ENCODE data around the gene CAPZB.

Gene CAPZB

DNA sequence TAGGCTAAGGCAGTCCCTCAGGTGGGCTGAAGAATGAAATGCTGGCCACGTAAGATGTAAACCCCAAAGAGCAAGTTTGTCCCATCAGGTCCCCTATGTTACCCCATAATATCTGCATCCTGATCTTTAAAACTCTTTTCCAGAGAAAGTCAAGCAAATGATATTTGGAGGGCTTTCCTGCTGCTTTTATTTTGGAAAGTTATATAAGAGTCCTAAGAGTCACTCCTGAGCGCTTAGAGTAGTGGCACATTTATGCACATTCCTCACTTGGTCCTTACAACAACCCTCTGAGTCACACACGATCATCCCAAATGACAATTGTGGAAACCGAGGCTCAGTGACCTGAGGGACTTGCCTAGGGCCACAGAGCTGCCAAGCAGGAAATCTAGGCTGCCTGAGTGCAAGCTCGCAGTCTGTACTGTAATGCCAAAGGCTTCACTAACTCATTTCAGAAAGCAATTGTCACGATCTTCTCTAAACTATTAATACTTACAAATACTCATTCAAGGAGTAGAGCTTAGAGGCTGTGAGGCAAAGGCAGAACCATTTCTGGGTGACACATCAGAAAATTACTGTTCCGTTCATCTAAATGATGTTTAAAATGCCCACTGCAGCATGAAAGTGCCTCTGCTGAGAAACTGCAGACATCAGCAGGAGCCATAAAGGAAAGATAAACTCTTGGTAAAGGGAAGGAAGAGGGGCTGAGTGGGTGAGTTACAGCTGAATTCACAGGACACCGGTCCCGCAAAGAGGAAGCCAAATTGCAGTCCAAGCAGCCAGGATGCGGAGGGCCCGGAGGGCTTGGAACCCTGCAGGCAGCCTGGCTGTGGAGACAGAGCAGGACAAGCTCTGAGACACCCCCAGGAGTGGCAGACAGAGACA, 30.8 kb downstream of the CAPZB start:
- no peaks in the 10 kb centered on the region for H3K36me3 ChIP-seq (ENCODE audit: control insufficient read depth, low read depth, low read length)
- H3K4me1 ChIP-seq (ENCODE audit: control insufficient read depth, low read depth, low read length), result peaks cover 52% of the 10 kb centered on the region
- no peak overlapping the region for H3K4me3 ChIP-seq (ENCODE audit: low read length)
- H3K27me3 ChIP-seq (ENCODE audit: control insufficient read depth, insufficient read depth, low read length), result no peaks in the 10 kb centered on the region
- H3K27ac ChIP-seq (ENCODE audit: low read length), result no peak overlapping the region
- H3K9me3 ChIP-seq (ENCODE audit: control insufficient read depth, low read depth, low read length), result no peaks in the 10 kb centered on the region
- no peak overlapping the region for H3K9ac ChIP-seq (ENCODE audit: low read length)

DNA sequence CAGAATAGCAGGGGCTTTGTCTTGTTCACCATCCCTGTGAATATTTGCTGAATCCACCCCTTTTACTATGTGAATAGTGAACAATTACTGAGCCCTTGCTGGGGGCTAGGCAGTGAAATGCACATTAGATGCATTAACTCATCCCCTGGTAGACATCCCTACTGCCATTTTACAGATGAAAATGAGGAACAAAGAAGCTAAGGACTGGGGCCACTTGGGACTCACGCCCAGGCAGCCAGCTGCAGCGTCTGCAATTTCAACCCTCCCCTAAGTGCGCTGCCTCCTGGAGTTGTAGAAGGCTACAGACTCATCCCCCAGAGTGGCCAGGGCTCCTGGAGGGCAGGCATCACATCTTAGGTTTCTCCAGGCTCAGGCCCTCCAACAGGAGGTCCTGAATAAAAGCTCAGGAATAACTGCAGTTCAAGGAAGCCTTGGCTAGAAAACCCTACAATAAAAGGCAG, 31.6 kb downstream of the CAPZB start:
- peaks cover 55% of the 10 kb centered on the region for H3K4me1 ChIP-seq (ENCODE audit: control insufficient read depth, low read depth, low read length)
- H3K27me3 ChIP-seq (ENCODE audit: control insufficient read depth, insufficient read depth, low read length), result no peaks in the 10 kb centered on the region
- no peaks in the 10 kb centered on the region for H3K9me3 ChIP-seq (ENCODE audit: control insufficient read depth, low read depth, low read length)
- H3K27ac ChIP-seq (ENCODE audit: low read length), result no peak overlapping the region
- no peak overlapping the region for H3K4me3 ChIP-seq (ENCODE audit: low read length)
- H3K9ac ChIP-seq (ENCODE audit: low read length), result no peak overlapping the region
- no peaks in the 10 kb centered on the region for H3K36me3 ChIP-seq (ENCODE audit: control insufficient read depth, low read depth, low read length)

DNA sequence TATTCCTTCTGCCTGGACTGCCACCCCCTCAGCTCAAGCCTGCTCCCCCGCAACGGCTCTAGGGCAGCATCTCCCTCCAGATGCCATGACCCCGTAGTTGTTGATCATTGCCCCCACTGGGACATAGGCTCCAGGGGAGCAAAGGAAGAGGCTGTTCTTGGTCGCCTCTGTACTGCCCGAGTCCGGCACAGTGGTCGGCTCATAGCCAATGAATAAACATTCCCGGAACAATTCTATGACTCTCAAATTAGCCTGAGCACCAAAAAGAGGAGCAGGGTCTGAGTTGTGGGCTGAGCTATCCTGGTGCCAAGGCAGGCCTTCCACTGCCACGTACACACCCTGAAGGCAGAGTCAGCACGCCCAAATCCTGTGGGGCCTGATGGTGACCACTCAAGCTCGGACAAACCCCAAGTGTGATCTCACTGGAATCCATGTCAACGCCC, 33.1 kb downstream of the CAPZB start:
- no peaks in the 10 kb centered on the region for H3K9me3 ChIP-seq (ENCODE audit: control insufficient read depth, low read depth, low read length)
- H3K4me3 ChIP-seq (ENCODE audit: low read length), result no peak overlapping the region
- H3K36me3 ChIP-seq (ENCODE audit: control insufficient read depth, low read depth, low read length), result peaks cover 4% of the 10 kb centered on the region
- H3K9ac ChIP-seq (ENCODE audit: low read length), result no peak overlapping the region
- H3K4me1 ChIP-seq (ENCODE audit: control insufficient read depth, low read depth, low read length), result peaks cover 47% of the 10 kb centered on the region
- H3K27ac ChIP-seq (ENCODE audit: low read length), result no peak overlapping the region
- no peaks in the 10 kb centered on the region for H3K27me3 ChIP-seq (ENCODE audit: control insufficient read depth, insufficient read depth, low read length)

DNA sequence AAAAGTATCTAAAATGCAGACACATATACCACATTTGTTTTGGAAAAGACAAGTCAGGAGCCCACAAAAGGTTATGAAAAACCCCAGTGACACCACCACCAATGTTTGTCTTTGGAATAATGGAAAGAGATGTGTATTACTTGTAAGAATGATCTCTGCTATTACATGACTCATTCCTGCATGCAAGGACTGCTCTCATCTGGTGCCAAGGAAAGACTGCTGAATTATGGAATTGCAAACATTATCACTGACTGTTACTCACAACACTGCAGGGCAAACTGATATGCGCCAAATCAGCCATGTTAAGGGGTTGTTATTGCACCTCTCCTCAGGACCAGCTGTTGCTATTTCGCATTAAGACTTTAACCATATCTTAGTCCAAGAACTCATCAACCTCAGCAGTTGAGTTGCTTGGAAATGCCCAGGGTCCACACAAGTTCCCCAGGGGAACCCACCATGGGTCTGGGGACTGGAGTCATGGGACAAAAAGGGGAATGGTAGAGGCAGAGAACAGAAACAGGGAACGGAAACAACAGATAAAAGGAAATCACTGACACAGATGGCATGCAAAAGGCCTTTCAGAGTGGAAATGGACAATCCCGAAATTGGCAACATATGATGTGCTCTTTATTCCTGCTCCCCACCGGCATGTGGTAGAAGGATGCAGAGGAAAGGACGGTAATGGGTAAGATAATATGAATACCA, 34.4 kb downstream of the CAPZB start:
- Histone ChIP-seq H3K4me3 (ENCODE audit: low read length) (no peak overlapping the region), H3K9me3 (ENCODE audit: control insufficient read depth, low read depth, low read length) (no peaks in the 10 kb centered on the region), H3K27ac (ENCODE audit: low read length) (no peak overlapping the region), H3K4me1 (ENCODE audit: control insufficient read depth, low read depth, low read length) (peaks cover 41% of the 10 kb centered on the region), H3K36me3 (ENCODE audit: control insufficient read depth, low read depth, low read length) (peaks cover 4% of the 10 kb centered on the region), H3K9ac (ENCODE audit: low read length) (no peak overlapping the region), H3K27me3 (ENCODE audit: control insufficient read depth, insufficient read depth, low read length) (no peaks in the 10 kb centered on the region)

DNA sequence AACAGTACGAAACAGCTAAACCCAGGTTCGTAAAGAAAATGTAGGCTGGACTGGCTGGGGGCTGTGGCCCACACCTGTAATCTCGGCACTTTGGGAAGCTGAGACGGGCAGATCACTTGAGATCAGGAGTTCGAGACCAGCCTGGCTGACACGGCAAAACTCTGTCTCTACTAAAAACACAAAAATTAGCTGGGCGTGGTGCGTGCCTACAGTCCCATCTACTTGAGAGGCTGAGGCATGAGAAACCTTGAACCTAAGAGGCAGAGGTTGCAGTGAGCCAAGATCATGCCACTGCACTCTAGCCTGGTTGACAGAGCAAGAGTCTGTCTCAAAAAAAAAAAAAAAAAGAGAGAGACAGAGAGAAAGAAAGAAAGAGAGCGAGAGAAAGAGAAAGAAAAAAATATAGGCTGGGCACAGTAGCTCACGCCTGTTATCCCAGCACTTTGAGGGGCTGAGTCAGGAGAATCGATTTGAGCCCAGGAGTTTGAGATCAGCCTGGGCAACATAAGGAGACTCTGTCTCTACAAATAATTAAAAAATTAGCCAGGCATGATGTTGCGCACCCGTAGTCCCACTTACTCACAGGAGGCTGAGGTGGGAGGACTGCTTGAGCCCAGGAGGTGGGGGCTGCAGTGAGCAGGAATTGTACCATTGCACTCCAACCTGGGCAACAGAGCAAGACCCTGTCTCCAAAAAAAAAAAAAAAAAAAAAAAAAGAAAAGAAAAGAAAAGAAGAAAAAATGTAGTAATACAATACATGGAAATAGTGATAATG, 35.7 kb downstream of the CAPZB start:
- Histone ChIP-seq H3K27ac (ENCODE audit: low read length) (no peak overlapping the region), H3K4me1 (ENCODE audit: control insufficient read depth, low read depth, low read length) (peaks cover 31% of the 10 kb centered on the region), H3K4me3 (ENCODE audit: low read length) (no peak overlapping the region), H3K36me3 (ENCODE audit: control insufficient read depth, low read depth, low read length) (peaks cover 4% of the 10 kb centered on the region), H3K9ac (ENCODE audit: low read length) (no peak overlapping the region), H3K9me3 (ENCODE audit: control insufficient read depth, low read depth, low read length) (no peaks in the 10 kb centered on the region), H3K27me3 (ENCODE audit: control insufficient read depth, insufficient read depth, low read length) (no peaks in the 10 kb centered on the region)

DNA sequence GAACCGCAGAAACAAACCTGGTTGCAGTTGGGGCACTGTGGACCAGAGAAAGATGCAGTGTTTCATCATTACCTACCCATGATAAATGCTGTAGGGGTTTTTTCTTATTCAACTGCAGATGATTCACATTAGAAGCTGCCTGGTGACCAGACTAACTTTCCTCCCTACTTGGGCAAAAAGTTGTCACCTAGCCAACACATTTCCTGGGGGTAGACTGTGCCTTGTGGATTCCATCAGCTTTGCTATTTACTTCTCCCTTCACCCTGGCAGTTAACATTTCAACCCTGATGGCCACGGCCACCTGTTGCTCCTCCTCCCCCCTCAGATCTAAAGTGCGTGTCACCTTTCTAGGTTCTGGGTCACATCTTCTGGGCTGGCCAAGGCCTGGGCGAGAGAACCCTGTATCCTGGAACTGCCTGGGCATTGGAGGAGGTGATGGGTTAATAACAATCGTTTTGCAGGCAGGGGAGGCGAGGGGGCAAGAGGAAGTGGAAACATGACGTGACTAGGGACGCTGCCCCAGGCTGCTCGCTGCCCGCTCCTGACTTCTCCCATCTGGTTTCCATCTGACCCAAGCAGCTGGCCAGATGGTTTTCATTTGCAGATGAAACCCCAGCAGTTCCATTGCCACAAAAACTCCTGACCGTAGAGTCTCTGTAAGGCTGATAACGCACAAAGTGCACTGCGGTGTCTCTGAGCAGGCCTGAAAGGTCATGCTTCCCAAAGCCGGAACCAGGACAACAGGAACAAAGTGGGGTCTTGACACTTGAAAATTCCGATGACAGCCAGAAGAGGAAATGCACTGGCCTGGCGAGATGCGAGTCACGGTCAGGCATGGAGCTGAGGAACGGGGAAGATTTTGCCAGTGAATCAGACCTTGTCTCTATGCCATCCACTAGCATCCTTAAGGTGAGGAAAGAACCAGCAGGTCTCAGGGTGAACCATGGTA, 36.6 kb downstream of the CAPZB start:
- Histone ChIP-seq H3K4me3 (ENCODE audit: low read length) (no peak overlapping the region), H3K27me3 (ENCODE audit: control insufficient read depth, insufficient read depth, low read length) (no peaks in the 10 kb centered on the region), H3K36me3 (ENCODE audit: control insufficient read depth, low read depth, low read length) (peaks cover 4% of the 10 kb centered on the region), H3K9me3 (ENCODE audit: control insufficient read depth, low read depth, low read length) (no peaks in the 10 kb centered on the region), H3K27ac (ENCODE audit: low read length) (no peak overlapping the region), H3K9ac (ENCODE audit: low read length) (no peak overlapping the region), H3K4me1 (ENCODE audit: control insufficient read depth, low read depth, low read length) (peaks cover 22% of the 10 kb centered on the region)

DNA sequence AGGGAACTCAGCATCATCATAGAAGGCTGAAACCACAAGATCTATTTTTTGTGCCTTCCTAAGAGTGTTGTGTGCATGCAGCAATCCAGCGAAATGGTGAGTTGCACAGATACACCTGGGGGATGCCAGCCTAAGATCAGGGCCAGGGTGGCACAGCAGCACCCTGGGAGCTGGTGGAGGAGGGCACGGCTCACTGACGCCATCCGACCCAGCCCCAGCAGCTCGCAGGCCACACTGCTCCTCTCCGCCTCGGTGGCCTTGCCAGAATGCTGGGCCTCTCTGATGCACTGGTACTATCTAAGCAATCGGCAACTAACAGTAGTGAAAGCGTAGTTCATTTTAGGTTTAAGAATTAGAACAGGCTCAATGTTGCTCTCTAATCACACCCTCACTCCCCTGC, 37.8 kb downstream of the CAPZB start:
- Histone ChIP-seq H3K9me3 (ENCODE audit: control insufficient read depth, low read depth, low read length) (no peaks in the 10 kb centered on the region), H3K4me3 (ENCODE audit: low read length) (no peak overlapping the region), H3K27me3 (ENCODE audit: control insufficient read depth, insufficient read depth, low read length) (no peaks in the 10 kb centered on the region), H3K36me3 (ENCODE audit: control insufficient read depth, low read depth, low read length) (peaks cover 4% of the 10 kb centered on the region), H3K27ac (ENCODE audit: low read length) (no peak overlapping the region), H3K9ac (ENCODE audit: low read length) (no peak overlapping the region), H3K4me1 (ENCODE audit: control insufficient read depth, low read depth, low read length) (peaks cover 22% of the 10 kb centered on the region)

DNA sequence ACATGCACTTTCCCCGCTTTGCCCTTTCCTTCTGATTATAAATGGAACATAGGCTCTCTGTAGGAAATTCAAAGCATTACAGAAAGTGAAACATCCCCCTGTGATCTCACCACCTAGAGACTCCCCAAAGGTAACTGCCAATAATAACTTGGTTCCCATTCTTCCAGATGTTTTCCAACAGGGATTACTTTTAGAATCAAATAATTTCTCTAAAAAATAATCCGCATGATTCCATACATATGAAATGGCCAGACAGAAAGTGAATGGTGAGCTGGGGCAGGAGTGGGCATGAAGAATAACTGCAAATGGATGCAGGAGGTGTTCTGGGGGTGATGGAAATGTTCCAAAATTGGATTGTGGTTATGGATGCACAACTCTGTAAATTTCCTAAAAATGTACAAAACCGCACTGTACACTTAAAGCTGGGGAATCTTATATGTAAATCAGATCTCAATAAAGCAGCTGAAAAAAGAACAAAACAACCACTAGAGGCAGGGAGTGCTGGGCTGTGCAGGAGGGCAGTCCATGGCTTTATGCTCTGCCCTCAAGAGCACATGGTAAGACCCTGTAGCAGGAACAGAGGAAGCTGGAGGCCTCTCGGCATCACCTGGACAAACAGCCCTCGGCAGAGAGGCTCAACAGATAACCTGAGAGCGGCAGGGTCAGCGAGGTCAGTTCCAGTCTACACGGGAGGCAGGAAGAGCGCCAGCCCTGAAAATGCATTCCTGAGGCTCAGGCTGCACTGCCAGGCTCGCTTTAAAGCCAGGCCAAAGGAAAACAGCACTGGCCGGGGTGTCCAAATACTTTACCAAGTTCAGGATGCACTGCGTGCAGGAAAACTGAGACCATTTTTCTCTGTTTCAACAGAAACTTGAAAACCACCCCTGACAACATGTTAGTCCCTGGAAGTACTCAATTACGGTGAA, 39.7 kb downstream of the CAPZB start:
- Histone ChIP-seq H3K36me3 (ENCODE audit: control insufficient read depth, low read depth, low read length) (peaks cover 4% of the 10 kb centered on the region), H3K27me3 (ENCODE audit: control insufficient read depth, insufficient read depth, low read length) (no peaks in the 10 kb centered on the region), H3K4me3 (ENCODE audit: low read length) (no peak overlapping the region), H3K9ac (ENCODE audit: low read length) (no peak overlapping the region), H3K27ac (ENCODE audit: low read length) (no peak overlapping the region), H3K9me3 (ENCODE audit: control insufficient read depth, low read depth, low read length) (no peaks in the 10 kb centered on the region), H3K4me1 (ENCODE audit: control insufficient read depth, low read depth, low read length) (peaks cover 30% of the 10 kb centered on the region)

DNA sequence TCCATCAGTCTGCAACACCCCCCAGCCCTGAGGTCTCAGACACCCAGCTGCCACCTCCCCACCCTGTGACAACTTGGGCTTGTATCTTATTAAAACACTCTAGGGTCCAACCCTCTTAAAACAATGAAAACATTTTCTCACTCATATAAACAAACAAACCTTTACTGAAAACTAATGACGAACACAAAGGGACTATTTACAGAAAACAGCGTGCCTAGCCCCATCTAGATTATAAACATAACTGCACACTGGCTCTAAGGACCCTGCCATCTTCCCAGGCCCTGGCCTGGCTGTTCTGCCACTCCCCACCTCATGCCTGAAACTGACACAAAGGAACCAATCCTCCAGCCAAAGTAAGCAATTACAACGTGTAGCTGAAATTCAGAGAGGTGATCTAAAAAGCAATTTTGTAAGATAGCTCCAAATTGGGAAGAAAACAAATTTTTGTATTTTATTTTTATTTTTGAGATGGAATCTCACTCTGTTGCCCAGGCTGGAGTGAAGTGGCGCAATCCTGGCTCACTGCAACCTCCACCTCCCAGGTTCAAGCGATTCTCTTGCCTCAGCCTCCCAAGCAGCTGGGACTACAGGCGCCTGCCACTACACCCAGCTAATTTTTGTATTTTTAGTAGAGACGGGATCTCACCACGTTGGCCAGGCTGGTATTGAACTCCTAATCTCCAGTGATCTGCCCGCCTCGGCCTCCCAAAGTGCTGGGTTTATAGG, 40.9 kb downstream of the CAPZB start:
- H3K4me3 ChIP-seq (ENCODE audit: low read length), result no peak overlapping the region
- H3K27ac ChIP-seq (ENCODE audit: low read length), result no peak overlapping the region
- peaks cover 30% of the 10 kb centered on the region for H3K4me1 ChIP-seq (ENCODE audit: control insufficient read depth, low read depth, low read length)
- no peaks in the 10 kb centered on the region for H3K9me3 ChIP-seq (ENCODE audit: control insufficient read depth, low read depth, low read length)
- H3K27me3 ChIP-seq (ENCODE audit: control insufficient read depth, insufficient read depth, low read length), result no peaks in the 10 kb centered on the region
- peaks cover 4% of the 10 kb centered on the region for H3K36me3 ChIP-seq (ENCODE audit: control insufficient read depth, low read depth, low read length)
- H3K9ac ChIP-seq (ENCODE audit: low read length), result no peak overlapping the region

Data from iPS-18a (cell line).